ENCODE measurements around the gene SYT1.

DNA sequence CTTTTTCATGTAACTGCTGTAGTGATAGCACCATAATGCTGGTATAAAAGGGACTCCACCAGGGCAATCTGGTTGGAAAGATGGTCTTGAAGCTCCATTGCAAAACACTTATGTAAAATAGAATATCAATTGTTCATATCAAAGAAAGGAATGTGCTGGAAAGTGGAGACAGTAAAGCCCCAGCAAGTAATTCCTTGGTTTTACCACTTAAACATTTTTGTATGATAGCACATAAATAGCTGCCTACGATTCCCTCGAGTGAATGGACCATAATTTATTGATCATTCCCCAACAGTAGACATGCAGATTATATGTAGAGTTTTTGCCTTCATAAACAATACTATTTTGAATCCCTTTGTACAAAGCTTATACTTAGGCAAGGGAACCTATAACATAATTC lies 550.7 kb downstream of the SYT1 start:
- TF ChIP-seq POLR2AphosphoS5 (IDR thresholded peaks at IDR 0.05; ENCODE audit: low read depth): no peak
- no peak for TF ChIP-seq GABPA (IDR thresholded peaks at IDR 0.05; ENCODE audit: low read depth)
- TF ChIP-seq, protein P1, sequence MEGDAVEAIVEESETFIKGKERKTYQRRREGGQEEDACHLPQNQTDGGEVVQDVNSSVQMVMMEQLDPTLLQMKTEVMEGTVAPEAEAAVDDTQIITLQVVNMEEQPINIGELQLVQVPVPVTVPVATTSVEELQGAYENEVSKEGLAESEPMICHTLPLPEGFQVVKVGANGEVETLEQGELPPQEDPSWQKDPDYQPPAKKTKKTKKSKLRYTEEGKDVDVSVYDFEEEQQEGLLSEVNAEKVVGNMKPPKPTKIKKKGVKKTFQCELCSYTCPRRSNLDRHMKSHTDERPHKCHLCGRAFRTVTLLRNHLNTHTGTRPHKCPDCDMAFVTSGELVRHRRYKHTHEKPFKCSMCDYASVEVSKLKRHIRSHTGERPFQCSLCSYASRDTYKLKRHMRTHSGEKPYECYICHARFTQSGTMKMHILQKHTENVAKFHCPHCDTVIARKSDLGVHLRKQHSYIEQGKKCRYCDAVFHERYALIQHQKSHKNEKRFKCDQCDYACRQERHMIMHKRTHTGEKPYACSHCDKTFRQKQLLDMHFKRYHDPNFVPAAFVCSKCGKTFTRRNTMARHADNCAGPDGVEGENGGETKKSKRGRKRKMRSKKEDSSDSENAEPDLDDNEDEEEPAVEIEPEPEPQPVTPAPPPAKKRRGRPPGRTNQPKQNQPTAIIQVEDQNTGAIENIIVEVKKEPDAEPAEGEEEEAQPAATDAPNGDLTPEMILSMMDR (IDR thresholded peaks at IDR 0.05; ENCODE audit: insufficient read depth, low read length): no peak
